Stomach (tissue), 4 donors: ENCODE measurements around the gene UTS2B.

Source experiments
- CTCF ChIP-seq, 7 experiments: fragments of 450-650 bp in 4 of 7; fragments of 200-600 bp in 3 of 7; sonication (generic) in 3 of 7; IDR thresholded peaks; one replicate each; pipeline ENCODE4 v1.5.1; 2016 to 2019; ENCODE audit warnings: antibody characterized with exemption in 7 of 7, control low read depth in 2 of 7, mild to moderate bottlenecking in 1 of 7
- EP300 ChIP-seq: sonication (generic); formaldehyde crosslinking; IDR thresholded peaks from one replicate; pipeline ENCODE4 v1.6.1; 2017; ENCODE audit warnings: antibody characterized with exemption
- POLR2A ChIP-seq, 4 donors: fragments of 450-650 bp; IDR thresholded peaks; one replicate each; pipeline ENCODE4 v1.6.1; 2016; ENCODE audit warnings: antibody characterized with exemption in 4 of 4, control low read depth in 2 of 4, mild to moderate bottlenecking in 1 of 4, moderate library complexity in 1 of 4
- POLR2AphosphoS5 ChIP-seq, 3 donors: sonication (generic); formaldehyde crosslinking; IDR thresholded peaks; one replicate each; pipeline ENCODE4 v1.6.1; 2016; ENCODE audit warnings: antibody characterized with exemption in 3 of 3

GRCh38 chr3:191350396-191351090, 20.2 kb upstream of the UTS2B start:
- TF ChIP-seq CTCF (IDR thresholded peaks at IDR 0.05), result no peak
- no peak for TF ChIP-seq POLR2A (IDR thresholded peaks at IDR 0.05)
- TF ChIP-seq EP300, result no peak
- no peak for TF ChIP-seq POLR2AphosphoS5 (IDR thresholded peaks at IDR 0.05)
